GM18951 (cell line): ENCODE data around the gene CCDC183.

ENCODE experiments used
- POLR2A ChIP-seq: IDR thresholded peaks from 4 replicates; pipeline ENCODE4 v1.6.1; 2011; ENCODE audit warnings: mild to moderate bottlenecking; ENCODE audit not compliant: insufficient read length, insufficient read depth; ENCODE audit errors: extremely low read depth
- in situ Hi-C: fragments of 300-500 bp; cut with MboI; formaldehyde crosslinking; loops from one replicate; pipeline ENCODE4 v1.12.0; 2022; ENCODE audit warnings: low sequenced_read_pairs, mixed read lengths, inconsistent platforms; ENCODE audit not compliant: unreplicated experiment

The CCDC183 gene

GRCh38 chr9:136848393-136849037 lies 52.4 kb downstream of the CCDC183 start:
- in situ Hi-C loops, result no loop called here

GRCh38 chr9:136849038-136849959 lies 53.2 kb downstream of the CCDC183 start, which contains the start of gene PHPT1:
Gene PHPT1 (plus strand): TSS chr9:136849409. CDS start chr9:136849431, 22 bp downstream.
- peak; percentile 95 for TF ChIP-seq POLR2A
- in situ Hi-C loops, result no loop called here

More at GRCh38 chr9:136848393-136849037, 52.4 kb downstream of the CCDC183 start:
- TF ChIP-seq POLR2A, result no peak

- no peak for TF ChIP-seq POLR2A
- in situ Hi-C loops, result no loop called here
Observed at GRCh38 chr9:136849960-136850865, 54.1 kb downstream of the CCDC183 start.

GRCh38 chr9:136850866-136851775 lies 55.0 kb downstream of the CCDC183 start:
- no peak for TF ChIP-seq POLR2A
- in situ Hi-C loops, result no loop called here

GRCh38 chr9:136851941-136852663 lies 56.0 kb downstream of the CCDC183 start, which contains the start of gene MAMDC4:
Gene MAMDC4 (plus strand): TSS chr9:136852346. CDS start chr9:136852417, 71 bp downstream.
- peak; percentile 27 for TF ChIP-seq POLR2A
- in situ Hi-C loops, result no loop called here

GRCh38 chr9:136852664-136853595 lies 56.8 kb downstream of the CCDC183 start:
- TF ChIP-seq POLR2A, result no peak
- in situ Hi-C loops, result no loop called here

GRCh38 chr9:136853596-136854112 lies 57.5 kb downstream of the CCDC183 start:
- in situ Hi-C loops, result no loop called here
- no peak for TF ChIP-seq POLR2A

GRCh38 chr9:136854113-136854841 lies 58.1 kb downstream of the CCDC183 start:
- in situ Hi-C loops, result no loop called here

GRCh38 chr9:136854842-136855460 lies 58.8 kb downstream of the CCDC183 start:
- in situ Hi-C loops, result no loop called here

More at GRCh38 chr9:136854113-136854841, 58.1 kb downstream of the CCDC183 start:
- TF ChIP-seq POLR2A, result peak; percentile 6

More at GRCh38 chr9:136854842-136855460, 58.8 kb downstream of the CCDC183 start:
- no peak for TF ChIP-seq POLR2A
